HL-60 (cell line): Measurements from ENCODE around the gene TENM4.
A peak's percentile ranks its signal among the peaks of the same experiment; 100 is the strongest.

ENCODE experiments used
- CTCF ChIP-seq: IDR thresholded peaks from one replicate; pipeline ENCODE4 v1.5.1; 2011; ENCODE audit warnings: low read length, control low read depth, inconsistent platforms; ENCODE audit not compliant: insufficient read depth
- GABPA ChIP-seq: IDR thresholded peaks from 2 replicates; pipeline ENCODE4 v1.6.1; 2012; ENCODE audit warnings: low read depth
- POLR2AphosphoS5 ChIP-seq: IDR thresholded peaks from 2 replicates; pipeline ENCODE4 v1.6.1; 2012; ENCODE audit warnings: low read depth
- REST ChIP-seq: IDR thresholded peaks from 2 replicates; pipeline ENCODE4 v1.6.1; 2012; ENCODE audit warnings: low read depth; ENCODE audit not compliant: insufficient replicate concordance
- SPI1 ChIP-seq: IDR thresholded peaks from 2 replicates; pipeline ENCODE4 v1.6.1; 2012; ENCODE audit warnings: low read depth, mild to moderate bottlenecking, borderline replicate concordance

GRCh38 chr11:79076526-79077115 is 364.2 kb downstream of the TENM4 start:
- no peak for TF ChIP-seq POLR2AphosphoS5
- TF ChIP-seq CTCF = peak; percentile 43
- TF ChIP-seq SPI1 = no peak
- no peak for TF ChIP-seq REST
- no peak for TF ChIP-seq GABPA
